Thoracic aorta (tissue), 2 donors: ENCODE data around the gene FAM13A. TPM values are rescaled to one million over a fixed set of nuclear protein-coding genes. Genes with fewer than 3 reads are reported as not detected.

Experiments
- ATAC-seq: fragments of 150-250 bp; one replicate; pipeline ENCODE4 v1.8.0; 2017; ENCODE audit warnings: low read depth; ENCODE audit not compliant: insufficient number of reproducible peaks, low FRiP score
- DNase-seq: peaks from one replicate; pipeline ENCODE4 v3.0.0-alpha.2; 2020; ENCODE audit warnings: low spot score
- H3K27ac ChIP-seq, 2 donors: fragments of 200-600 bp; sonication (generic); 1 replicate in 1 of 2; 2 replicates in 1 of 2; pipeline ENCODE4 v1.5.1; 2016; ENCODE audit warnings: mild to moderate bottlenecking in 2 of 2, moderate library complexity in 2 of 2
- H3K27me3 ChIP-seq: fragments of 200-600 bp; sonication (generic); replicated peaks from 2 replicates; pipeline ENCODE4 v1.6.0; 2016; ENCODE audit warnings: mild to moderate bottlenecking; ENCODE audit not compliant: insufficient read depth
- H3K36me3 ChIP-seq: fragments of 200-600 bp; sonication (generic); one replicate; pipeline ENCODE4 v1.5.1; 2016
- H3K4me1 ChIP-seq, 2 donors: fragments of 200-600 bp; sonication (generic); 1 replicate in 1 of 2; 2 replicates in 1 of 2; pipeline versions ENCODE4 v1.5.1 to v1.6.0; 2016; ENCODE audit warnings: low read depth in 2 of 2, mild to moderate bottlenecking in 1 of 2; ENCODE audit not compliant: control insufficient read depth in 1 of 2
- H3K4me3 ChIP-seq: fragments of 200-600 bp; sonication (generic); 2 replicates; pipeline ENCODE4 v1.5.1; 2016; ENCODE audit warnings: mild to moderate bottlenecking
- H3K9me3 ChIP-seq: fragments of 200-600 bp; sonication (generic); 2 replicates; pipeline ENCODE4 v1.5.1; 2016
- CTCF ChIP-seq: fragments of 200-600 bp; sonication (generic); IDR thresholded peaks from one replicate; pipeline ENCODE4 v1.5.1; 2019; ENCODE audit warnings: antibody characterized with exemption
- total RNA-seq, 2 donors: library from RNA; depleted of rRNA; stranded (reverse); fragments of >200 nt; gene quantifications; one replicate each; pipeline versions ENCODE4 v1.1.0 to v1.2.3, GENCODE V29; 2016

Gene FAM13A
- total RNA-seq, 2 donors from 2014 or later, result 27.3 to 32.5 TPM

- H3K4me3 ChIP-seq, result no peak overlapping the region
- H3K27ac ChIP-seq, result no peak overlapping the region
- TF ChIP-seq CTCF, result no peak
- H3K9me3 ChIP-seq, result no peaks in the 10 kb centered on the region
- DNase-seq (no peak), ATAC-seq (no peak)
- no peaks in the 10 kb centered on the region for H3K4me1 ChIP-seq
- no peaks in the 10 kb centered on the region for H3K36me3 ChIP-seq
- H3K27me3 ChIP-seq, result no peaks in the 10 kb centered on the region
These were observed 188.5 kb downstream of the FAM13A start for GRCh38 chr4:88868510-88868909.

GRCh38 chr4:88866862-88867550 lies 190.0 kb downstream of the FAM13A start:
- Histone ChIP-seq H3K27ac (no peak overlapping the region), H3K4me1 (no peaks in the 10 kb centered on the region), H3K27me3 (no peaks in the 10 kb centered on the region), H3K9me3 (no peaks in the 10 kb centered on the region), H3K36me3 (no peaks in the 10 kb centered on the region), H3K4me3 (no peak overlapping the region)
- ATAC-seq, result no peak
- TF ChIP-seq CTCF, result no peak
- no peak for DNase-seq

GRCh38 chr4:88865466-88865865 lies 191.5 kb downstream of the FAM13A start:
- Histone ChIP-seq H3K4me3 (no peak overlapping the region), H3K36me3 (no peaks in the 10 kb centered on the region), H3K27ac (no peak overlapping the region), H3K9me3 (no peaks in the 10 kb centered on the region), H3K27me3 (no peaks in the 10 kb centered on the region), H3K4me1 (no peaks in the 10 kb centered on the region)
- DNase-seq, result no peak
- ATAC-seq, result no peak
- no peak for TF ChIP-seq CTCF

GRCh38 chr4:88865046-88865445 lies 191.9 kb downstream of the FAM13A start:
- Histone ChIP-seq H3K4me3 (no peak overlapping the region), H3K27ac (no peak overlapping the region), H3K36me3 (no peaks in the 10 kb centered on the region), H3K27me3 (no peaks in the 10 kb centered on the region), H3K4me1 (no peaks in the 10 kb centered on the region), H3K9me3 (no peaks in the 10 kb centered on the region)
- no peak for TF ChIP-seq CTCF
- ATAC-seq (no peak), DNase-seq (no peak)

GRCh38 chr4:88860586-88860985 lies 196.4 kb downstream of the FAM13A start:
- no peak for DNase-seq
- H3K27ac ChIP-seq, result no peak overlapping the region
- H3K4me1 ChIP-seq, result no peaks in the 10 kb centered on the region
- TF ChIP-seq CTCF, result no peak
- H3K9me3 ChIP-seq, result no peaks in the 10 kb centered on the region
- H3K27me3 ChIP-seq, result no peaks in the 10 kb centered on the region
- no peak for ATAC-seq
- H3K36me3 ChIP-seq, result no peaks in the 10 kb centered on the region
- H3K4me3 ChIP-seq, result no peak overlapping the region
